GM12801 (cell line): Measurements from ENCODE around the gene SLC25A20.

Experiments
- CTCF ChIP-seq: IDR thresholded peaks from one replicate; pipeline ENCODE4 v1.5.1; 2011; ENCODE audit warnings: control low read depth; ENCODE audit not compliant: insufficient read length; ENCODE audit errors: extremely low read depth

The SLC25A20 gene

GRCh38 chr3:48891606-48892005 lies 7.1 kb downstream of the SLC25A20 start:
- no peak for TF ChIP-seq CTCF

- no peak for TF ChIP-seq CTCF
These were observed 12.9 kb downstream of the SLC25A20 start for GRCh38 chr3:48885753-48886152.

GRCh38 chr3:48881652-48882114 lies 17.0 kb downstream of the SLC25A20 start:
- no peak for TF ChIP-seq CTCF

GRCh38 chr3:48881006-48881405 lies 17.7 kb downstream of the SLC25A20 start:
- no peak for TF ChIP-seq CTCF

GRCh38 chr3:48879994-48880377 lies 18.7 kb downstream of the SLC25A20 start:
- no peak for TF ChIP-seq CTCF

- no peak for TF ChIP-seq CTCF
These were observed 19.2 kb downstream of the SLC25A20 start for GRCh38 chr3:48879307-48879993.

GRCh38 chr3:48877671-48878070 lies 21.0 kb downstream of the SLC25A20 start:
- no peak for TF ChIP-seq CTCF

- TF ChIP-seq CTCF, result no peak
These were observed 35.6 kb downstream of the SLC25A20 start for GRCh38 chr3:48863122-48863521.
